K562 (cell line): ENCODE data around the gene TTC39A. TPM values are rescaled to one million over a fixed set of nuclear protein-coding genes. Genes with fewer than 3 reads are reported as not detected.

Source experiments
- ADNP ChIP-seq: fragments of 200-800 bp; sonication (Bioruptor generic); IDR thresholded peaks from 2 replicates; pipeline ENCODE4 v1.6.1; 2016; ENCODE audit warnings: missing genetic modification characterization, missing compliant biosample characterization
- FOXO4 ChIP-seq: fragments of 450-650 bp; formaldehyde crosslinking; IDR thresholded peaks from 2 replicates; pipeline ENCODE4 v1.4.0; 2020; ENCODE audit warnings: mild to moderate bottlenecking, moderate library complexity
- LCOR ChIP-seq: sonication (generic); formaldehyde crosslinking; IDR thresholded peaks from 2 replicates; pipeline ENCODE4 v1.8.0; 2022; ENCODE audit warnings: mild to moderate bottlenecking, missing genetic modification reagents
- MAFF ChIP-seq: IDR thresholded peaks from 2 replicates; pipeline ENCODE4 v1.6.1; 2012; ENCODE audit warnings: low read length, improper control_type of control experiment
- PHTF2 ChIP-seq: fragments of 250-450 bp; sonication (Bioruptor Pico); IDR thresholded peaks from 2 replicates; pipeline ENCODE4 v1.5.0; 2021; ENCODE audit warnings: mild to moderate bottlenecking
- PURB ChIP-seq: sonication (generic); formaldehyde crosslinking; IDR thresholded peaks from 2 replicates; pipeline ENCODE4 v1.9.0; 2021; ENCODE audit warnings: low read depth, mild to moderate bottlenecking, missing genetic modification reagents
- RBM22 ChIP-seq: fragments of 200-400 bp; formaldehyde crosslinking; IDR thresholded peaks from 2 replicates; pipeline ENCODE4 v1.6.1; 2018; ENCODE audit warnings: low read length, low read depth; ENCODE audit not compliant: poor library complexity, severe bottlenecking
- ZNF224 ChIP-seq: sonication (generic); formaldehyde crosslinking; IDR thresholded peaks from 2 replicates; pipeline ENCODE4 v1.8.0; 2022; ENCODE audit warnings: mild to moderate bottlenecking, missing genetic modification reagents
- ZNF57 ChIP-seq: fragments of 450-650 bp; formaldehyde crosslinking; IDR thresholded peaks from 2 replicates; pipeline ENCODE4 v1.4.0; 2020; ENCODE audit warnings: mild to moderate bottlenecking, moderate library complexity
- polyA plus RNA-seq, 8 experiments: library from polyadenylated mRNA; depleted of rRNA in 4 of 8; stranded (reverse) in 5 of 8; unstranded in 3 of 8; fragments of >200 nt; fragmentation: Nextera tagmentation in 2 of 8; fragmentation: Illumina TruSeq in 1 of 8; extraction: Ambion mirVana in 2 of 8; extraction: Trizol in 1 of 8; gene quantifications; 2 replicates each; pipeline versions ENCODE4 v1.2.1 to v1.2.3, GENCODE V29; 2011 to 2014; ENCODE audit warnings: inconsistent platforms in 1 of 8, missing spikeins in 1 of 8
- total RNA-seq, 7 experiments: library from RNA; depleted of rRNA in 6 of 7; stranded (reverse); fragments of >200 nt in 6 of 7; fragmentation: Illumina TruSeq in 2 of 7; extraction: Trizol in 2 of 7; gene quantifications; 2 replicates each; pipeline versions ENCODE4 v1.2.1 to v1.2.3, GENCODE V29; 2011 to 2021; ENCODE audit warnings: low replicate concordance in 1 of 7
- TF ChIP-seq, protein P1 (sequence below): fragments of 250-450 bp; sonication (Bioruptor Pico); IDR thresholded peaks from 2 replicates; pipeline ENCODE4 v1.4.0; 2020

Gene TTC39A
- total and polyA plus RNA-seq, 9 of the 15 experiments (the other 6 are each of a cell fraction or from before 2014, with no cell fraction given), result 0.18 to 0.82 (median 0.35) TPM

- no peak for TF ChIP-seq PURB (CRISPR knock-in tag)
- TF ChIP-seq RBM22, result no peak
- TF ChIP-seq ZNF224 (CRISPR knock-in tag), result no peak
- no peak for TF ChIP-seq ZNF57 (CRISPR knock-in tag)
- no peak for TF ChIP-seq MAFF
- TF ChIP-seq FOXO4 (CRISPR knock-in tag), result no peak
- TF ChIP-seq ADNP, result no peak
- TF ChIP-seq PHTF2 (CRISPR knock-in tag), result no peak
- TF ChIP-seq LCOR, result no peak
- TF ChIP-seq, protein P1, sequence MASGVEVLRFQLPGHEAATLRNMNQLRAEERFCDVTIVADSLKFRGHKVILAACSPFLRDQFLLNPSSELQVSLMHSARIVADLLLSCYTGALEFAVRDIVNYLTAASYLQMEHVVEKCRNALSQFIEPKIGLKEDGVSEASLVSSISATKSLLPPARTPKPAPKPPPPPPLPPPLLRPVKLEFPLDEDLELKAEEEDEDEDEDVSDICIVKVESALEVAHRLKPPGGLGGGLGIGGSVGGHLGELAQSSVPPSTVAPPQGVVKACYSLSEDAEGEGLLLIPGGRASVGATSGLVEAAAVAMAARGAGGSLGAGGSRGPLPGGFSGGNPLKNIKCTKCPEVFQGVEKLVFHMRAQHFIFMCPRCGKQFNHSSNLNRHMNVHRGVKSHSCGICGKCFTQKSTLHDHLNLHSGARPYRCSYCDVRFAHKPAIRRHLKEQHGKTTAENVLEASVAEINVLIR, result no peak
Observed at GRCh38 chr1:51316846-51317120, 13.6 kb downstream of the TTC39A start (continued).
